HG03442 (cell line): ENCODE results near the gene DMRTB1.

Experiments used
- ATAC-seq: cut with Tn5 transposase; IDR thresholded peaks from one replicate; pipeline ENCODE4 v1.9.1; 2021; ENCODE audit warnings: mild to moderate bottlenecking, moderate library complexity; ENCODE audit not compliant: unreplicated experiment

Gene DMRTB1

GRCh38 chr1:53507116-53507820, 48.1 kb downstream of the DMRTB1 start:
- no peak for ATAC-seq

GRCh38 chr1:53508056-53508990, 49.1 kb downstream of the DMRTB1 start:
- no peak for ATAC-seq

GRCh38 chr1:53508991-53509666, 49.9 kb downstream of the DMRTB1 start:
- ATAC-seq, result no peak

- ATAC-seq, result no peak
These were observed 50.6 kb downstream of the DMRTB1 start for GRCh38 chr1:53509775-53510174.

GRCh38 chr1:53510215-53510614, 51.0 kb downstream of the DMRTB1 start:
- no peak for ATAC-seq

GRCh38 chr1:53511323-53511932, 52.2 kb downstream of the DMRTB1 start:
- ATAC-seq, result no peak

- no peak for ATAC-seq
These were observed 53.0 kb downstream of the DMRTB1 start for GRCh38 chr1:53511933-53512806.

- ATAC-seq, result no peak
These were observed 53.9 kb downstream of the DMRTB1 start for GRCh38 chr1:53512807-53513755.

- no peak for ATAC-seq
These were observed 54.6 kb downstream of the DMRTB1 start for GRCh38 chr1:53513846-53514245.

- no peak for ATAC-seq
These were observed 55.2 kb downstream of the DMRTB1 start for GRCh38 chr1:53514436-53514835.

- no peak for ATAC-seq
These were observed 57.0 kb downstream of the DMRTB1 start for GRCh38 chr1:53516181-53516580.
